Activated CD4-positive, alpha-beta T cell treated with anti-CD3 and anti-CD28 coated beads, Interleukin-2, amount 50 U/mL, for 4 hours (primary cell): ENCODE data around the gene RAB6A.
"Not testable (repeated sequence)": the region's sequence is repeated elsewhere in the genome, so short reads cannot be mapped to it uniquely, and the experiment has no call there.

ENCODE experiments used
- DNase-seq, 2 experiments: peaks; one replicate each; pipeline ENCODE4 v3.0.0-alpha.2; 2020

Gene RAB6A

DNA sequence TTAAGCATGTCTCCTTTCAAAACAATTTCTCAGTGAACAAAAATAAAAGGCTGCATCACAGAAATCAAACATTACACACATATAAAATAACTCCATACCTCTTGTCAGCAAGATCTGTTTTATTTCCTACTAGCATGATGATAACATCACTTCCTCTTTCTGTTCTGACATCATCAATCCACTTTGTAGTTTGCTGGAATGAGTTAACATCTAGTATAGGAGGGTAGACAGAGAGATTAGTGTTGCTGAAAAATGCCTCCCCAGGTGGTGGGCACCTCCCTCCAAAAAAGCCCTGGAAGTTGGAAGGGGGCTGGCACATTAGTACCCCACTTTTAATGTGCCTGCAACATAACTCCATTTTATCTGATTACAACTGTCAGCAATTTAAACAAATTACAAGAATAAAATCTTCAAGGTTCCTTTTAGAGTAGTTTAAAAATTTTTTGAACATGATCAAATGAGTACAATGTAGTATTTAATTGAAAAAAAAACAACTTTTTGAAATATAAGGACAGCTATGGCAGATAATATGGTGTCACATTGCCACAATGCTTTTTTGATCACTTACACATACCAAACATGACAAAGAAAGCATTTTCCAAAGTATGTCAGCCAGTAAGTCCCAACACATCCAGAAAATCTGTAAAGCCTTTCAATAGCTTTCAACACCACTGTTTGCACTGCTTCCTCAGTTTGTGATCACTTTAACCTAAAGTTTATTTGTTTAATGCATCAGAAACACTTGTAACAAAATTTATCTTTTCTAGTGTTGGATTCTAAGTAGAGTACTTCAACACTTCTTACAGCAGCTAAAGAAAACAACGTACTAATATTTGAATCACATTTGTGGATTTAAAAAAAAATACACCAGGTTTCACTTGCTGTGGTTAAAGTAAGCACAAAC, 44.5 kb downstream of the RAB6A start:
- DNase-seq, result no peak

DNA sequence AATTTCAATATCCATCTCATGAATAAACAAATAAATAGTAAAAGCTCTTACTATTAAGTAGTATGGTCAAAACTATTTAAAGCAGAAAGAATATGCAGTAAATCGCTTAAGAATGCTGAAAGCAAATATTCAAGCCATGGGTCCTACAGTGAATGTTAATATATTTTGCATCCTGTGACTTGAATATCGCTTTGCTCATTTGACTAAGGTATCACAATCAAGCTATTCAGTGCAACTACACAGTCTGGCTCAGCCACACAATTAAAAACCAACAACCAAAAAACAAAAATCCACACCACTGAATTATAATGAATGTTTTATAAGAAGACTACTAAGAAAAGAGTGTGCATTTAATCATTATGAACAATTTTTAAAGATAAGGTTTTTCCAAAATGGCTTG, 45.3 kb downstream of the RAB6A start:
- no peak for DNase-seq

DNA sequence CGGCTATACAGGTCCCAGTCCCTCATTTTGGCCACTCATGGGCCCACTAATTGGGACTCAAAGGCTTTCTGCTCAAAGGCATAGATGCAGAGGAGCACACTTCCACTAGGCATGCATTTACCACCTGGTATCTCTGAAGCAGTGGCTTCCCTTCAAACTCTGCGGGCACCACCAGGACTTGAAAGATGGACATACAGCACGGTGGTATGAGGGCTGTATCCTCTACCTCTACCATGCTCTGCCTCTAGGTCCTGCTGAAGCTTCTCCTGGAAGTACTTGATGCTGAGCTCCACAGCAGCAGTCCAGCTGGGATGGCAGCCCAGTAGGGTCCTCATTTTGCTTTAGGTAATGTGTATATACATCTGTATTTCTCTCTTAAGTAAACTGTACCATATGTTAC, 49.9 kb downstream of the RAB6A start:
- no peak for DNase-seq

DNA sequence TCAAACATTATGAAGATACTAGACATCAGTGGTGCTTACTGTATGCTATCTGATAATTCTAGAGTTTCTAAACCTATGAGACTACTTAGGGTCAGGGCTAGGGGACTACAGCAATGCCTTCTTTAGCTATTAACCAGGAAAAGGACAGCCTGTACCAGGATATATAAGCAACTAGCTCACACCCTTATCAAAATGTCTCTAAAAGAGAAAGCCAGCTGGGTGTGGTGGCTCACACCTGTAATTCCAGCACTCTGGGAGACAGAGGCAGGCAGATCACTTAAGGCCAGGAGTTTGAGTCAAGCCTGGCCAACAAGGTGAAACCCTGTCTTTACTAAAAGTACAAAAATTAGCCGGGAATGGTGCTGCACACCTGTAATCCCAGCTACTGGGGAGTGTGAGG, 55.8 kb downstream of the RAB6A start:
- no peak for DNase-seq

DNA sequence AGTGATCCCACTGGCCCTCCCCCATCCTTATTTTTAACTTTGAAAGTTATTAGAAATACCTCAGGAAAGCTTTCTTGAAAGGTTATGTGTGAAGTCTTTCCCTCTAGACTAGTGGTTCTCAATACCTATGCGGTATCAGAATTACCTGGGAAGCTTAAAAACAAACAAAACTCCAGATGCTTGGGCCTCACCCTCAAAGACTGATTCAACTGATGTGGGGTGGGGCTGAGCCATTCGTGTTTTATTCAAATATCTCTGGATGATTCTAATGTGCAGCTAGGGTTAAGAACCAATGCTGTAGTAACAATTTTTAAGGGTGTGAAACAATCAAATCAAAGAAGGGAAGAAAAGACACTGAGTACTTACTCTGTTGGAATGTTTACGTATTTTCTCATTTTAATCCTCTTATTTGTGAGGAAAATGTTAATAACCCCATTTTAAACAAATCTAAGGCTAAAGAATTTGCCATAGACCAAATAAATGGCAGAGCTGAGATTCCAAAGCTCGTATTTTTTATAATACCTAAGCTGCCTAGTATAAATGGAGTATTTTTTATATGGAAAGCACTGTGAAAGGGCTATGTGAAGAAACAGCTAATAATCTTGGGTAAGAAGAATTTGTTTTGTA, 66.9 kb downstream of the RAB6A start:
- no peak for DNase-seq

DNA sequence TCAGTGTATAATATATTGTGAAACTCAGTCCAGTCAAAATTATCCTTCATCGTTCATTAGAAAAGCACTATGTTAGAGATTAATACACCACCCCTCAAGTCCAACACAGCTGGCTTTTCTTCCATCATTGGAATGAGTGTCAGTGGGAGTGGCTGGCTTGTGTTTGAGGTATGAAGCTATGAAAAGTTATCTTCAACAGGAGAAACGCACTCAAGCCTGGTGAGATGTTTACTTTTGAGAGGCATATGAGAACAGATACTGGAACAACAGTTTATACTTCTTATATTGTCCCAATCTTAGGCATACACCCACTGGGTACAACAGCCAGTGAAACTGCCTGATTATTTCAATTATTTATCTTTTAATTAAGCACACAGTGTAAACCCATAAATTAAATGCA, 80.2 kb downstream of the RAB6A start:
- no peak for DNase-seq

DNA sequence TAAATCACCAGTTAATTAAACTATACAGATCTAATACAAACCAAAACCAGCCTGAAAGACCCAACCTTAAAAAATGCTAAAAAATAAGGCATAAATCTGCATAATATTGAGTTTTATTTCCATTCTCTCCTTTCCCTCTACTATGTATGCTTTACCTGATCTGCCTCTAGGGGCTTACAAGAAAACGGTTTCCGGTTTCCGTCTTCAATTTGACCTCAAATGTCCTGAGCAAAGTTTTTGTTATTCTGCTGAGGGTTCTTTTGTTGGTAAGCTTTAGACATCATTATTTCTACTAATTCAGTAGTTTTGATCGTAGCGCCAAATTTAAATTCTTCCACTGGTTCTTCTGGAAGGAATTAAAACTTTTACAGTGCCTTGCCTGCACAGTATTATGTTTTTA, 84.3 kb downstream of the RAB6A start:
- not testable (repeated sequence) for DNase-seq

DNA sequence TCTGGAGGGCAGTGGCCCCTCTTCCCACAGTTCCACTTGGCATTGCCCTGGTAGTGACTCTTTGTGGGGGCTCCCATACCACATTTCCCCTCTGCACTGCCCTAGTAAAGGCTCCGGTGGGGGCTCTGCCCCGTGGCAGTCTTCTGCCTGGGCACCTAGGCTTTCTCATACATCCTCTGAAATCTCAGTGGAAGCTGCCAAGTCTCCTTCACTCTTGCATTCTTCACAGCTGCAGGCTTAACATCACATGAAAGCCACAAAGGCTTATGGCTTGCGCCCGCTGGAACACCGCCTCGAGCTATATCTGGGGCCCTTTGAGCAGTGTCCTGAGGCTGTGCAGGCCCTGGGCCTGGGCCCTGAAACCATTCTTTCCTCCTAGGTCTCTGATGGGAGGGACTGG, 89.2 kb downstream of the RAB6A start:
- DNase-seq, result no peak

DNA sequence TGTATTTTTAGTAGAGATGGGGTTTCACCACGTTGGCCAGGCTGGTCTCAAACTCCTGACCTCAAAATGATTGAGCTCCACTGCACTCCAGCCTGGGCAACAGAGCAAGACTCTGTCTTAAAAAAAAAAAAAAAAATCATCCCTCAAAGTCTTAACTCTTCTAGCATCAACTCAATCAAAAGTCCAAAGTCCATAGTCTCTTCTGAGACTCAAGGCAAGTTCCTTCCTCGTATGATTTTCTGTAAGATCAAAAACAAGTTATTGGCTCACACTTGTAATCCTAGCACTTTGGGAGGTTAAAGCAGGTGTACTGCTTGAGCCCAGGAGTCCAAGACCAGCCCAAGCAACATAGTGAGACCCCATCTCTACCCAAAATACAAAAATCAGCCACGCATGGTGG, 90.1 kb downstream of the RAB6A start:
- no peak for DNase-seq

DNA sequence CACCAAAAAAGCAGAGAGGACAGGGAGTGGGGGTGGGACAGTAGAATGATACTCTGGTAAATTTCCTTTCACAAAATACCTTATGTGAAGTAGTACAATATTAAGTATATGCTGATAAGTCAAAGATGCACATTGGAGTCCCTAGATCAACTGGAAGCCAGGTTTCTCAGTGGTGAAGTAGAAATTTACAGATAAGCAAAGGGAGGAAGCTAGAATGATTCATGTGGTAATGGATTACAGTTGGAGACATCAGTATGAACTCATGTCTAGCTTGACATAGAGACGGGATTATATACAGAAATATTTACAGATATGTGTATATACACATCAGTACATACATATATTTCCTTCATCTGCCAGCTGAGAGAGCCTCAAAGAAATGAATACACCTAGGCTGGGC, 93.0 kb downstream of the RAB6A start:
- DNase-seq, result no peak

DNA sequence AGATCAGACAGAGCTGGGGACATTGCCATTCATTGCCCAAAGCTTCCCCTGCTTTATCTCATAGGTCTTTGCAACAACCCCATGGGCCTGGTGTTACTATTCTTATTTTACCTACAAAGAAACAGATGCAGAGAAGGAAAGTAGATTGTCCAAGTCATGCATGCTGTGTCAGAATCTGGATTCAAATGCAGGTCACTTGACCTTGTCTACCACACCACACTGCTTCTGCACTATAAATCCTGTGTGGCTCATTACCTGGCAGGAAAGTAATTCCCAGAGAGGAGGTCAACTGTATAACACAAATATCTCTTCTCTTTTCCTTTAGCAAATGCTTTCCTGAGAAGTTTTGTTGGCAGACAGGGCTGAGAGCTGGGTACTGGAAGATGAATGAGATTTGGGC, 96.0 kb downstream of the RAB6A start:
- no peak for DNase-seq

DNA sequence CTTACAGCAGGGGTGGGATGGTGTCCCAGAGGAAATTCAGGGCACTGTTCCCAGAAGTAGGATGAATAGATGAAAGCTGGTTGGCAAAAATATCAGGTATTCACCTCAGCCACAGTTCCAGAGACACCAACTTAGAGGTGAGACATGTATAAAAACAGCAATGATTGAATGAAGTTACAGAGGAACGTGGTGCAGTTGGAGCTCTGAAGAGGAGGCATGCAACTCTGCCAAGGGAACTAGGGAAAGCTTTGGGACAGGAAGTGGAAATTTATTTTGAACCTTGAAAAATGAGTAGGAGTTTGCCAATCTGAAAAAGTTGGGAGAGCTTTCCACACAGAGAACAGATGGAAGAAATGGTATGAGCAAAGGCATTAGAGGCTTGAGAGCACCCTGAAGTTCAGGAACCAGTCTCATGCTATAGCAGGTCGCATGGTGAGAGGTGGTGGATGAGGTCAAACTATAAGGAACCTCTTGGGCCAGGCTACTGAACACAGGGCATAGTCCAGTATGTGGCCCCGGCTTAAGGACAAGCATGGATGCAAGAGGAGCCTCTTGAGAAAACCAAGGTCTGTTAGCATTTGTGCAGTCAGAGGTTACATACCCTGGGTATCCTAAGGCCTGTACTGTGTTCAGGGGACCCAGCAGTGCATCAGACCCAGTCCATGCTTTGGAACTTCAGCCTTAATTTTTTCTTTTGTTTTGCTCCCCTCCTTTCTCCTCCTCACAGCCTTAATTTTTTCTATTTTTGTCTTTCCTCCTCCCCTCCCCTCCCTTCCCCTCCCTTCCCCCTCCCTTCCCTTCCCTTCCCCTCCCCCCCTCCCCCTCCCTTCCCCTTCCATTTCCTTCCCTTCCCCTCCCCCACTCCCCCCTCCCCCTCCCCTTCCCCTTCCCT, 97.0 kb downstream of the RAB6A start:
- no peak for DNase-seq

DNA sequence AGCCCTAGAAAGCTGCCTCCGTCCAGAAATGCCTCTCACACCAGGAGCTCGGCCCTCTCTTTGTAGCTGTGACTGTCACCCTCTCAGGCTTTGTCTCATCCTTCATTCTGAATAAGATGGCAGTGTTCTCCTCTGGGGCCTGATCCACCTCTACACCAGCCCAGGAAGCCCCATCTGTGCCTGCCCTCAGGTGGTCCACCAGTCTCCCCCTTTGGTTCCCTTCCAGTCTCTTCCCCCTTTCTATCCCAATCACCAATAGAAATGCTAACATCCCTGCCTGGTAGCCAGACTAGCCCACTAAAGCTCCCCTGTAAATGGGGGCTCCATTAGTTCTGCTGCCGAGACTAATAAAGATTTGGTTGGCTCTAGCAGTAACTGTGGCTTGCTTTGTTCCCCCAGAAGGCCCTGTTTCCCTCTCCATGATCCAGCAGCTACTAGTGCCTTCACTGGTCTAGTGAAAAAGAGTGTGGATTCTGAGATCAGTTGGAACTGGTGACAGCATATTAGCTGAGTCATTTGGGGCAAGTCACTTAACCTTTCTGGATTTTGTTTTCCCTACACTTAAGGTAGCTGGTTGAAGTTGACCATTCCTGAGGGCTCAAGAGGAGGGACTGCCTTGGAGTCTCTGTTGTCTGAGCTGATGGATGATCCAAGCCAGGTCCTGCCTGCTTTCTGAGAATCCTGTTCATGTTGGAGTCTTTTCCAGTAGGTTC, 98.3 kb downstream of the RAB6A start:
- no peak for DNase-seq

DNA sequence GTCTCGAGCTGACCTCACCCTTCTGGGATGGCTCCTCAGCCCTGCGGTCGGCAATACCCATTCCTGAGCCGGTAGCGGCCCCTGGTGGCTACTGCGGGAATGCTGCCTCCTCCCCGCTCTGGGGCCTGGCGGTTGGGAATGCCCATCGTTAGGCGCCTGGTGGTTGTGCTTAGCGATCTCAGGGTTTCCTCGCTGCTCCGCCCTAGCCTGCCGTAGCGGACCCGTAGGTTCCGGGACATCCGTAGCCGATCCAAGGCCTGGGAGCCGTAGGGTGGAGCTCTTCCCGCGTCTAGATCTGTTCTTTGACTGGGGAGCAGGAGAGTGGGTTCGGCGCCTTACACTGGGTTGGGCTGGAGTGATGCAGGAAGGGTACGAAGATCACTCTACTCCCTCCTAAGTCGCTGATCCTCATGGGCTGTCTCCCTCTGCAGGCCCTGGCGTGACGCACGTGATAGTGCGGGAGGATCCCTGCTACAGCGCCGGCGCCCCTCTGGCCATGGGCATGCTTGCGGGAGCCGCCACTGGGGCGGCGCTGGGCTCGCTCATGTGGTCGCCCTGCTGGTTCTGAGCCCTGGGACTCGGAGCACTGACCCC, 99.7 kb downstream of the RAB6A start:
- peak; percentile 81 to 86 for DNase-seq

DNA sequence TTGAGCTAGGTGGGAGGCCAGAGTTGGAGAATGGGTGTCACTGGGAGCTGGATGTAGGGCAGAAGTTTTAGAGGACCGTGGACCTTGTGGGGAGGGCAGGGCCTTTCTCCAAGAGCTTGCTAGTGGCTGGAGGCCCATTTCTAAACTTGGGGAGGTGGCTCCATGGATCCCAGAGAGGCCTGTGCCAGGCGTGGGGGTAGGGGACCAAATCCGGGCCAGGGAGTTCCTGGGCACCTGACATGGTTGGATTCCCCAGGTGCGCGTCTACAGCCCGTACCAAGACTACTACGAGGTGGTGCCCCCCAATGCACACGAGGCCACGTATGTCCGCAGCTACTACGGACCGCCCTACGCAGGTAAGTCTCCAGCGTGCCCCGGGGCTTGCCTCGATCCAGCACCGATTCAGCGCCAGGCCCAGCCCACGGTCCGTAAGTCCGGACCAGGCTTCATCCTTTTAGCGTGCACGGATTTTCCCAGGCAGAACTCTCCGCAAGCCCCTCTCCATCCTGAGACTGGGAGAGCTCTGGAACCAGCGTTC, 100.3 kb downstream of the RAB6A start:
- no peak for DNase-seq

DNA sequence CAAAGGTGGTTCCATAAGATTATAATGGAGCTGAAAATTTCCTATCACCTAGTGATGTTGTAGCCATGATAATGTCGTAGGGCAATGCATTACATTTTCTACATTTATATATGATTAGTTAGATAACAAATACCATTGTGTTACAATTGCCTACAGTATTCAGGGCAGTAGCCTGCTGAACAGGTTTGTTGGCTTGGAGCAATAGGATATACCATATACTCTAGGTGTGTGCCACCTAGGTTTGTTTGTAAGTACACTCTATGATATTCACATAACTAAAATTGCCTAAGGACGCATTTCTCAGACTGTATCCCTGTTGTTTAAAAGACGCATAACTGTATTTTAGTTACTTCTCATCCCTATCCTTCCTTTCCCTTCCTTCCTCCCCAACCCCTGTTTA, 100.9 kb downstream of the RAB6A start:
- DNase-seq, result no peak

DNA sequence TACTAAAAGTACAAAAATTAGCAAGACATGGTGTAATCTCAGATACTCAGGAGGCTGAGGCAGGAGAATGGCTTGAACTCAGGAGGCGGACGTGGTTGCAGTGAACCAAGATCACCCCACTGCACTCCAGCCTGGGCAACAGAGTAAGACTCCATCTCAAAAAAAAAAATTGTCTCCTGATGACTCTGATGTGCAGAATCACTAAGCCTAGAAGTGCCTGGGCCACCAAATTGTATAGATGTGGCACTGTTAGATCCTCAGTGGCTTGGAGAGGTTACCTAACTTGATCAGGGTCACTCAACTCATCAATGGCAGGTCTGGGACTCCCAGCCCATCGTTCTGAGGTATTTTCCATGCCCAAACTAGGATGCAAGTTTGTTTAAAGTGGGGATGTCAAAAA, 103.9 kb downstream of the RAB6A start:
- DNase-seq, result no peak

DNA sequence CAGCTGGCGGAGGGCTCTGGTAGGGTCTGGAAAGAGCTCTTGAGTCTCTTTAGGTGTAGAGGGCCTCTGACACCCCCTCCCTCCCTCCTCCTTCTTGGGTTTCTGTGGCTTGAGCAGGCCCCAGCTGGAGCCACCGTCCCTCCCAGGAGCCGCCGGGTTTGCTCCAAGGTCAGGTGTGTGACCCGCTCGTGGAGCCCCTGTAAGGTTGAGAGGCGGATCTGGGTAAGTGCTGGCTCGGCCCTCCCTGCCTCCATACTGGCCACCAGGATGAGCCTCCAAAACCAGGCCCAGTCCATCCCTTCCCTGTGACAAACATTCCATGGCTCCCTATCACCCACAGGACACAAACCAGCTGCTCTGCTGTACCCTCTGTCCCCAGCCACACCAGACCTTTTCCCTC, 105.2 kb downstream of the RAB6A start:
- no peak for DNase-seq

DNA sequence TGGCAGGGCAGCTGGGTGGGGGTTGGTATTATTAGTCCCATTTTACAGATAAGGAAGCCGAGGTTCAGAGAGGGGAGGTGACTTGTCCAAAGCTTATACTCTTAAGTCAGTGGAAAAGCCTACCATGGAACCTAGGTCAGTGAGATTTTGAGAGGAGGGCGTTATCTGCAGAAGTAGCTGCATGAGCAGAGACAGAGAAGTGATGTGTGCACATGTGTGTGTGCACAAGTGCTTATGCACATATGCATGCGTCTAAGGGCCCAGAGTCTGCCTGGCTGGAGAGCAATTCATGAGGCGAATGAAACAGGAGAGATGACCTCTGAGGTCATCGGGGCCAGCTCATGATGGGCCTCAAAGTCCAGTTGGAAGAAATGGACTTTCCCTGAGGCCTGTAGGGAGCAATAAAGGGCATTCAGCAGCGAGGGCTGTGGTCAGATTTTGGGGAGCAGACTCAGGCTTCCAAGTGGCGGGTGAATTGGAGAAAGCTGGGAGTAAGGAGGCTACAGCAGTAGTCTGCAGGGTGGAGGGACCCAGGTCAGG, 106.3 kb downstream of the RAB6A start:
- no peak for DNase-seq

DNA sequence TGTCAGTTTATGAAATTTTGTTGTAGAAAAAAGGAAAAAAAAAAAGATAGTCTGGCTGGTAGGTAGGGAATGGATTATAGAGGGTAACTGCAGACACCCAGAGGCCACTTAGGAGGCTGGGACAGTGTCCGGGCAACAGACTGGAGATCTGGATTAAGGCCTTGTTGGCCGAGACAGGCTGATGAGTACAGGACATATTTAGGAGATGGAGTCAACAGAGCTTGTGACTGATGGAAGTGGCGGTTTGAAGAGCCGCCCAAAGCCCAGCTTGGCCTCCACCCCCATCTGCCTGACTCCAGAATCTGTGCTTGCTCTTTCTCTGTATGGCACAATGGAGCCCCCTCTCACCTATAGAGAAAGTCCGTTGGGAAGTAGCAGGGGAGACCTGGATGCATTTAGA, 106.9 kb downstream of the RAB6A start:
- no peak for DNase-seq

DNA sequence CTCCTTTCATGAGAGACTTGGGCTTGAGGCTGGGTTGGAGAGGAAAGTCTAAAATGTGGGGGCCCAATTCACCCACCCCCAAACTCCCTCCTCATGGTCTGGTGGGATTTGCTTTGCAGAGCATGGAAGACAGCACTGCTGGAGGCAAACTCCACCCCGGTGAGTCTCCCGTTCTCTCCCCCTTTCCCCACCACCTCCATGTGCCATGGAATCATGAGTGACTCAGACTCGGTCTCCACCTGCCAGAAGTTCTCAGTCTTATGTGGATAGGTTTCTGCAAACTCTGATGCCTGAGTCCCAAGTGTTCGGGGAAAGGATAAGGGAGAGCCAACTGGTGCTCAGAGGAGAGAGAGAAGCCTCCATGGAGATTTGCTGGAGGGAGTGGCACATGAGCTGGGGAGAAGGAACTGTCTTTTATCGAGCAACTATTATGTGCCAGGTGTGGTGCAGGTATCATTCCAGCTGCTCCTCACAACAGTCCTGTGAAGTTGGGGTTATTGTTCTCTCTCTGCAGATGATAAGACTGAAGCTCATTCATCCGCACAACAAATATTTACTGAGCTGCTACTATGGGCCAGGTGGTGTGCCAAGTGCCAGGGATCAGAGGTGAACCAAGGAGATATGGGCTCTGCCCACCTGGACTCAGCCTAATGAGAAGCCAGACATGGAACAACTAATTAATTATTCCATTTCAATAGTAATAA, 107.9 kb downstream of the RAB6A start:
- DNase-seq, result no peak
